ENCODE data around the gene POLR2J. TPM values are rescaled to one million over a fixed set of nuclear protein-coding genes. Genes with fewer than 3 reads are reported as not detected.

Gene POLR2J
- total and polyA plus RNA-seq, 10 of the 15 experiments (the other 5 are each of a cell fraction or from before 2014, with no cell fraction given), result 16.4 to 119 (median 77.4) TPM

GRCh38 chr7:102446387-102447156, 32.1 kb downstream of the POLR2J start (continued):
- no peak for TF ChIP-seq REST (IDR thresholded peaks at IDR 0.05; ENCODE audit: low read depth, low read length)
- TF ChIP-seq CHD2 (IDR thresholded peaks at IDR 0.05; ENCODE audit: borderline replicate concordance, low read depth, low read length), result no peak
- no peak for TF ChIP-seq DPF2 (IDR thresholded peaks at IDR 0.05)
- TF ChIP-seq BCLAF1 (IDR thresholded peaks at IDR 0.05), result no peak
- TF ChIP-seq, protein P1, sequence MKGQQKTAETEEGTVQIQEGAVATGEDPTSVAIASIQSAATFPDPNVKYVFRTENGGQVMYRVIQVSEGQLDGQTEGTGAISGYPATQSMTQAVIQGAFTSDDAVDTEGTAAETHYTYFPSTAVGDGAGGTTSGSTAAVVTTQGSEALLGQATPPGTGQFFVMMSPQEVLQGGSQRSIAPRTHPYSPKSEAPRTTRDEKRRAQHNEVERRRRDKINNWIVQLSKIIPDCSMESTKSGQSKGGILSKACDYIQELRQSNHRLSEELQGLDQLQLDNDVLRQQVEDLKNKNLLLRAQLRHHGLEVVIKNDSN (IDR thresholded peaks at IDR 0.05; ENCODE audit: borderline replicate concordance, extremely low read length, insufficient read depth, low read depth, low read length), result no peak
- TF ChIP-seq ZNF384 (IDR thresholded peaks at IDR 0.05; ENCODE audit: borderline replicate concordance, low read depth, low read length), result no peak
